ENCODE measurements around the gene MGAT5B. TPM values are rescaled to one million over a fixed set of nuclear protein-coding genes. Genes with fewer than 3 reads are reported as not detected.

Gene MGAT5B
- total and polyA plus RNA-seq, 11 donors = 0.07 to 0.21 (median 0.15) TPM; not detected in 6

DNA sequence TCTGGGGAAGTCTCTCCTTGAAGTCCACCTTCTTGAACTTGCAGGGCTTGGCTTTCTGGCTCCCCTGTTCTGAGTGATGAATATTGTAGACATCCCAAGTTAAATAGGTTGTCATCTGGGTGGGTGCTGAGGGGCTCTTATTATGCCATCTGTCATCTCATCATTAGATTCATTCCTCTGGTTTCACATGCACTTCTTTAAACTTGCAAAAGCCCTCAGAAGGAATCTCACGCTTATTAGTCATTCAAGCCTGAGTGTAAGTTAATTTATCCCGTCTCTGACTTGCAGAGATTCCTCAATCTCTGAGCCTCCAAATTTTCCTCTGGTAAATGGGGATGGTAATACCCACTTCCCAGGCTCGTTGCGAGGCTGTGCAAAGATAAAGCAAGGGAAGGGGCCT, 5.7 kb downstream of the MGAT5B start:
- peaks cover 0 to 14% (median 5%) of the 10 kb centered on the region in 12 donors for H3K4me1 ChIP-seq
- intact Hi-C loops (cut with DNase I) = loop anchor here in 2 of 10 donors (10.0 kb wide), 2 partner anchors 371 to 391 kb away; no protein-coding TSS in a partner anchor
- no peaks in the 10 kb centered on the region for H3K36me3 ChIP-seq
- DNase-seq = no peak
- 73 to 79% (median 78%) methylated on average over 4 of the region's 4 CpGs for WGBS, 4 donors
- no peak for ATAC-seq
- no peaks in the 10 kb centered on the region for H3K9me3 ChIP-seq
- no peak overlapping the region for H3K4me3 ChIP-seq
- H3K27ac ChIP-seq = no peak overlapping the region
- peaks cover 13 to 38% (median 29%) of the 10 kb centered on the region in 9 donors for H3K27me3 ChIP-seq
- TF ChIP-seq, protein P1, sequence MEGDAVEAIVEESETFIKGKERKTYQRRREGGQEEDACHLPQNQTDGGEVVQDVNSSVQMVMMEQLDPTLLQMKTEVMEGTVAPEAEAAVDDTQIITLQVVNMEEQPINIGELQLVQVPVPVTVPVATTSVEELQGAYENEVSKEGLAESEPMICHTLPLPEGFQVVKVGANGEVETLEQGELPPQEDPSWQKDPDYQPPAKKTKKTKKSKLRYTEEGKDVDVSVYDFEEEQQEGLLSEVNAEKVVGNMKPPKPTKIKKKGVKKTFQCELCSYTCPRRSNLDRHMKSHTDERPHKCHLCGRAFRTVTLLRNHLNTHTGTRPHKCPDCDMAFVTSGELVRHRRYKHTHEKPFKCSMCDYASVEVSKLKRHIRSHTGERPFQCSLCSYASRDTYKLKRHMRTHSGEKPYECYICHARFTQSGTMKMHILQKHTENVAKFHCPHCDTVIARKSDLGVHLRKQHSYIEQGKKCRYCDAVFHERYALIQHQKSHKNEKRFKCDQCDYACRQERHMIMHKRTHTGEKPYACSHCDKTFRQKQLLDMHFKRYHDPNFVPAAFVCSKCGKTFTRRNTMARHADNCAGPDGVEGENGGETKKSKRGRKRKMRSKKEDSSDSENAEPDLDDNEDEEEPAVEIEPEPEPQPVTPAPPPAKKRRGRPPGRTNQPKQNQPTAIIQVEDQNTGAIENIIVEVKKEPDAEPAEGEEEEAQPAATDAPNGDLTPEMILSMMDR (IDR thresholded peaks at IDR 0.05) = no peak
- no peak for TF ChIP-seq POLR2A (IDR thresholded peaks at IDR 0.05)

DNA sequence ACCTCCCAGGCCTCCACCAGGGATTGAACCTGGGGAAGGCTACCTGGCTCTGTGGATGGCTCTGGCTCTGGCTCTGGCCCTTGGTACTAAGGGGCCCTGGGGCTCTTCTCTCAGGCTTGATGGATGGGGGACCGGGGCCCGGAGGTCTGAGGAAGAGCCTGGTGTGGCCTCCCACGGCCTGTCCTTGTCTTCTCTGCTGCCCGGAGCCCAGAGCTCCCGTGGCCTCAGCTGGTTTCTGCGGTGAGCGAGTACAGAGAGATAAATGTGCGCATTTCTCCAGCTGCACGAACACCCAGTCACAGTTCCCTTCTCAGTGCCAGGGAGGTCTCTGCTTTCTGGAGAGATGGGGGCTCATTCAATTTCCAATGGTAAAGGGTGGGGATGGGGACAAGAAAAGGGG, 9.2 kb downstream of the MGAT5B start:
- H3K27me3 ChIP-seq = peaks cover 0 to 31% (median 7%) of the 10 kb centered on the region in 9 donors
- no peak overlapping the region for H3K4me3 ChIP-seq
- no peak for DNase-seq
- no peaks in the 10 kb centered on the region for H3K36me3 ChIP-seq
- intact Hi-C loops (cut with DNase I) = loop anchor here in 2 of 10 donors (10.0 kb wide), 2 partner anchors 367 to 387 kb away; no protein-coding TSS in a partner anchor
- TF ChIP-seq, protein P1 (IDR thresholded peaks at IDR 0.05) = no peak
- TF ChIP-seq POLR2A (IDR thresholded peaks at IDR 0.05) = no peak
- 71 to 82% (median 73%) methylated on average over 9 of the region's 9 CpGs for WGBS, 4 donors
- H3K9me3 ChIP-seq = no peaks in the 10 kb centered on the region
- no peak for ATAC-seq
- no peaks in the 10 kb centered on the region for H3K4me1 ChIP-seq
- H3K27ac ChIP-seq = no peak overlapping the region

DNA sequence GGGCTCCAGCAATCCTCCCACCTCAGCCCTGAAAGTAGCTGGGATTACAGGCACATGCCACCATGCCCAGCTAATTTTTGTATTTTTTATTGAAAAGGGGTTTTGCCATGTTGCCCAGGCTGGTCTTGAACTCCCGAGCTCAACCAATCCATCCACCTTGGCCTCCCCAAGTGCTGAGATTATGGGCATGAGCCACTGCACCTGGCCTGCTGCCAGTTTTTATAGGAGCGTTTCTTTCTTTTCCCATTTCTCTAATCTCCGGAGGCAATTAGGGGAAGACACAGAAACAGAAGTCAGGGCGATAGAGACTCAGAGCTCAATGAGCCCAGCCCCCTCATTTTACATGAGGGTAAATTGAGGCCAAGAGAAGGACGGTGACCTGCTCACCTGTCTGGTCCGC, 10.4 kb downstream of the MGAT5B start:
- DNase-seq (no peak), ATAC-seq (no peak)
- peaks cover 0 to 31% (median 6%) of the 10 kb centered on the region in 9 donors for H3K27me3 ChIP-seq
- no peak overlapping the region for H3K27ac ChIP-seq
- WGBS, 4 donors = 75 to 83% (median 77%) methylated on average over 6 of the region's 6 CpGs
- intact Hi-C loops (cut with DNase I) = loop anchor here in 2 of 10 donors (10.0 kb wide), 2 partner anchors 366 to 386 kb away; no protein-coding TSS in a partner anchor
- TF ChIP-seq, protein P1 (IDR thresholded peaks at IDR 0.05) = no peak
- no peak for TF ChIP-seq POLR2A (IDR thresholded peaks at IDR 0.05)
- no peaks in the 10 kb centered on the region for H3K36me3 ChIP-seq
- H3K4me3 ChIP-seq = no peak overlapping the region
- H3K9me3 ChIP-seq = no peaks in the 10 kb centered on the region
- H3K4me1 ChIP-seq = no peaks in the 10 kb centered on the region

DNA sequence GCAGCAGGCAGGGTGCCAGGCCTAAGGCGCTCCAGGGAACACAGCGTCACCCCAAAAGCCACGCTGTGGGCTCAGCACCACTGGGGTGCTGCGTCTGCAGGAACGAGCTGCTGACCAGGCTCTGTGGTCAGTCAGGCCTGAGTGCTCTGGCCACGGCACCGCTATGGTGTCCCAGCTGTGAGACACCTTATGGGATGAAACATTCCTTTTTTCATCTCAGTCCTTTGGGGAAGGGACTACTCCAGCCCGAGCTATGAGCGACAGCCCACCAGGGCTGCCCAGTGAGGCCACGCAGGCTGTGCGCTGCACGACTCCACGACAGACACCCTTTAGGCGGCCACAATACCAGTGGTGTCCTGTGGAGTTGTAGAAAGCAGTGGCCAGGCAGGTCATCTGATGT, 11.1 kb downstream of the MGAT5B start:
- TF ChIP-seq, protein P1 (IDR thresholded peaks at IDR 0.05) = no peak
- TF ChIP-seq POLR2A (IDR thresholded peaks at IDR 0.05) = no peak
- Histone ChIP-seq H3K36me3 (no peaks in the 10 kb centered on the region), H3K27me3 (peaks cover 0 to 31% (median 6%) of the 10 kb centered on the region in 9 donors), H3K4me3 (no peak overlapping the region), H3K27ac (no peak overlapping the region), H3K4me1 (no peaks in the 10 kb centered on the region), H3K9me3 (no peaks in the 10 kb centered on the region)
- no peak for DNase-seq
- ATAC-seq = no peak
- 82 to 87% (median 83%) methylated on average over 9 to 14 of the region's 14 CpGs for WGBS, 4 donors
- intact Hi-C loops (cut with DNase I) = loop anchor here in 2 of 10 donors (10.0 kb wide), 2 partner anchors 366 to 386 kb away; no protein-coding TSS in a partner anchor
